ENCODE measurements around the gene ADCY9. TPM values are rescaled to one million over a fixed set of nuclear protein-coding genes. Genes with fewer than 3 reads are reported as not detected.

Gene ADCY9
- total RNA-seq, 2 donors from 2014 or later, result 18.6 to 18.7 TPM

DNA sequence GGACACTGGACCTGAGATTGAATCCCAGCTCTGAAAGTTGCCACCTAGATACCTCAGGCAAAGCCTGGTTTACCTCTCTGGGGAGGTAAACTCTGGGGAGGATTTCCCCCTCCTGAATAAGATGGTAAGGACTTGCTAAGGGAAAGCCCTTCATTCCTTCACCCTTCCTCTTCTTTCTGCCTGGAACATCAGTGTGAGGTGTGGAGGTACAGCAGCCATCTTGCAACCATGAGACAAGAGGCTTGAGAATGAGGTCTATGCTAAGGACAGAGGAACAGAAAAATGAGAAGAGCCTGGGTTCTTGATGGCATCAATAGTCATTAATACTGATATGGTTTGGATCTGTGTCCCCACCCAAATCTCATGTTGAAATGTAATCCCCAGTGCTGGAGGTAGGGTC, 23.7 kb upstream of the ADCY9 start:
- H3K4me1 Mint-ChIP-seq (ENCODE audit: low read depth), result peaks cover 6% of the 10 kb centered on the region
- no peak overlapping the region for H3K4me3 Mint-ChIP-seq
- ATAC-seq (replicated peaks in 1 of 2), result no peak
- no peak for DNase-seq
- no peak overlapping the region for H3K27ac Mint-ChIP-seq
- H3K27me3 Mint-ChIP-seq (ENCODE audit: low read depth), result peaks cover 22% of the 10 kb centered on the region
- peaks cover 0 to 2% of the 10 kb centered on the region in 2 donors for H3K9me3 Mint-ChIP-seq
- H3K36me3 Mint-ChIP-seq (ENCODE audit: insufficient read depth in 2 of 2), result no peaks in the 10 kb centered on the region

DNA sequence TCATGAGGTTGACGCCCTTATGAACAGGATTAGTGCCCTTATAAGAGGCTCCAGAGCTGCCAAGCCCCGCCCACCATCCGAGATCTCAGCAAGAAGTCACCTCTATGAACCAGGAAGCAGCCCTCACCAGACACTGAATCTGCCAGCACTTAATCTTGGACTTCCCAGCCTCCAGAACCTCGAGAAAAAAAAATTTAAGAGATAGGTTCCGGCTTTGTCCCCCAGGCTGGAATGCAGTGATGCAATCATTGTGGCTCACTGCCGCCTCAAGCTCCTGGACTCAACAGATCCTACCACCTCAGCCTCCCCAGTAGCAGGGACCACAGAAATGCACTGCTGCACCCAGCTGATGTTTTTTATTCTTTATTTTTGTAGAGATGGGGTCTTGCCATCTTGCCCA, 22.5 kb upstream of the ADCY9 start:
- no peak for ATAC-seq (replicated peaks in 1 of 2)
- H3K27ac Mint-ChIP-seq, result no peak overlapping the region

DNA sequence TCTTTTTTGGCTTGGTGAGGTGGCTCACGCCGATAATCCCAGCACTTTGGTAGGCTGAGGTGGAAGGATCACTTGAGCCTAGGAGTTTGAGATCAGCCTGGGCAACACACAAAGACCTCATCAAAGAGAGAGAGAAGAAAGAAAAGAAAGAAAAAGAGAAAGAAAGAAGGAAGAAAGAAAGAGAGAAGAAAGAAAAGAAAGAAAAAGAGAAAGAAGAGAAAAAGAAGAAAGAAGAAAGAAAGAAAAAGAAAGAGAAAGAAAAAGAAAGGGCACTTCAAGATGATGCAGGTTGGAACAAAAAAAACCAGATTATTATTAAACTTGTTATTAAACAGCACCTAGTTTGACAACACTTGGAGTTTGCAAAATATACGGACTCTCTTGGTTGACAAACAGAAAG, 21.2 kb upstream of the ADCY9 start:
- no peak overlapping the region for H3K27ac Mint-ChIP-seq
- H3K4me3 Mint-ChIP-seq, result no peak overlapping the region
- no peaks in the 10 kb centered on the region for H3K36me3 Mint-ChIP-seq (ENCODE audit: insufficient read depth in 2 of 2)
- peaks cover 22% of the 10 kb centered on the region for H3K27me3 Mint-ChIP-seq (ENCODE audit: low read depth)
- H3K9me3 Mint-ChIP-seq, result peaks cover 0 to 2% of the 10 kb centered on the region in 2 donors
- H3K4me1 Mint-ChIP-seq (ENCODE audit: low read depth), result peaks cover 6% of the 10 kb centered on the region
- ATAC-seq (replicated peaks in 1 of 2) (no peak), DNase-seq (no peak)

More for the DNA sequence above, 22.5 kb upstream of the ADCY9 start:
- H3K36me3 Mint-ChIP-seq (ENCODE audit: insufficient read depth in 2 of 2), result no peaks in the 10 kb centered on the region
- peaks cover 0 to 2% of the 10 kb centered on the region in 2 donors for H3K9me3 Mint-ChIP-seq
- DNase-seq, result no peak
- peaks cover 22% of the 10 kb centered on the region for H3K27me3 Mint-ChIP-seq (ENCODE audit: low read depth)
- no peak overlapping the region for H3K4me3 Mint-ChIP-seq
- H3K4me1 Mint-ChIP-seq (ENCODE audit: low read depth), result peaks cover 6% of the 10 kb centered on the region

DNA sequence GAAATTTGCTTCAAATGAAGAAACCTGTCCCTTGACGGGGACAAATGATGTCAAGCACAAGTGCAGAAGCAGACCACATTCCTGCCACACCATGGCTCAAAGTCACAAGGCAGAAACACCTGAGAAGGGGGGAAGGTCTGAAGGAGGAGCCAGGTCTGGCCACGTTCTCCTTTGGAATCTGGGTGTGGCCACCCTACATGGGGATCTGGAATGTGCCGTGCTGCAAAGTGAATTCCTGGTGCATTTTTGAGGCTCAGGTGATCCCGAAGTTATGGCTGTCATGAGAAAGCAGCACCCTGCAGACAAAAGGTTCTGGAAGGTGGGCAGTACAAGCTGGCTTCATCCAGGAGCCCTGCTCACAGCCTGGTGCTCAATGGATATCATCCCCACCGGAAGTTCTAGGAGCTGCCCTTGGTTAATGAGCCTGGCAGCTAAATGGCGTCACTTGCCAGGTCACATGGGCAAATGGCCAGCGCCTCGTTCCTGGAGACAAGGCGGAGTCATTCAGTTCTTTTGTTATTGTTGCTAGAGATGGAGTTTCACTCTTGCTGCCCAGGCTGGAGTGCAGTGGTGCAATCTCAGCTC, 20.1 kb upstream of the ADCY9 start:
- Mint-ChIP-seq H3K4me1 (ENCODE audit: low read depth) (peaks cover 6% of the 10 kb centered on the region), H3K27ac (no peak overlapping the region), H3K27me3 (ENCODE audit: low read depth) (peaks cover 22% of the 10 kb centered on the region), H3K9me3 (peaks cover 0 to 2% of the 10 kb centered on the region in 2 donors), H3K36me3 (ENCODE audit: insufficient read depth in 2 of 2) (no peaks in the 10 kb centered on the region), H3K4me3 (no peak overlapping the region)
- DNase-seq, result no peak
- no peak for ATAC-seq (replicated peaks in 1 of 2)

DNA sequence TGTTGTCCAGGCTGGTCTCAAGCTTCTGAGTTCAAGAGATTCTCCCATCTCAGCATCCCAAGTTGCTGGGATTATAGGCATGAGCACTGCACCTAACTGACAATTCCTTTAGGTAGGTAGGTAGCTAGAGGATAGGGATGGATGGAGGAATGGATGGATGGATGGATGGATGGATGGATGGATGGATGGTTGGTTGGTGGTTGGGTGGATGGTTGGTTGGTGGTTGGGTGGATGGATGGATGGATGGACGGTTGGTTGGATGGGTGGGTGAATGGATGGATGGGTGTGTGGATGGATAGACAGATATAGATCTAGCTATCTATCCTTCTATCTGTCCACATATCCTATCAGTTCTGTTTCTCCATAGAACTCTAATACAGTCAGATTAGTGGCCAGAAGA, 19.3 kb upstream of the ADCY9 start:
- peaks cover 0 to 2% of the 10 kb centered on the region in 2 donors for H3K9me3 Mint-ChIP-seq
- H3K27ac Mint-ChIP-seq, result no peak overlapping the region
- peaks cover 21% of the 10 kb centered on the region for H3K27me3 Mint-ChIP-seq (ENCODE audit: low read depth)
- no peak overlapping the region for H3K4me3 Mint-ChIP-seq
- peaks cover 1% of the 10 kb centered on the region for H3K4me1 Mint-ChIP-seq (ENCODE audit: low read depth)
- no peaks in the 10 kb centered on the region for H3K36me3 Mint-ChIP-seq (ENCODE audit: insufficient read depth in 2 of 2)
- DNase-seq (no peak), ATAC-seq (replicated peaks in 1 of 2) (no peak)

DNA sequence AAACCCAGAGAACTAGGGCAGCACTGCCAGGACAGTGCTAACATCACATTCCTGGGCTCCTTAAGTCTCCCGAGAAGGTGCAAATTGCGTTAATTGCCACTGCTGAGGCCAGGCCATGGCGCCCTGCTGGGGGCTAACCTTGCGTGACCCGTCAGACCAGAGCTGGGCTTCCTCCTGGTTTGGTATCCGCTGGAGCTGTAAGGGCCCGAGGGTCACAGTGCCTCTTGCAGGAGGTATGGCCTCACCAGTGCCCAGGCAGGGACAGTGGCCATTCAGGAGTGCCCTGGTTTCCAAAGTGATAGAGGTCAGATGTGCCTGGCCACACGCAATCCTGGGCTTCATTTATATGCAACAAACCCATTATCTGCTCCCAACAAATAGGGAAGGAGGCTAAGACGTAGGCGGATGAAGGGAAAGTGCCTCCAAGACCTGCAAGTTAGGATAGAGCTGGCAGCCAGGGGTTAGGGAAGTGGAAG, 17.7 kb upstream of the ADCY9 start:
- no peak for ATAC-seq (replicated peaks in 1 of 2)
- Mint-ChIP-seq H3K36me3 (ENCODE audit: insufficient read depth in 2 of 2) (no peaks in the 10 kb centered on the region), H3K4me1 (ENCODE audit: low read depth) (no peaks in the 10 kb centered on the region), H3K4me3 (no peak overlapping the region), H3K27ac (no peak overlapping the region), H3K27me3 (ENCODE audit: low read depth) (peaks cover 26% of the 10 kb centered on the region), H3K9me3 (no peaks in the 10 kb centered on the region)
- no peak for DNase-seq

DNA sequence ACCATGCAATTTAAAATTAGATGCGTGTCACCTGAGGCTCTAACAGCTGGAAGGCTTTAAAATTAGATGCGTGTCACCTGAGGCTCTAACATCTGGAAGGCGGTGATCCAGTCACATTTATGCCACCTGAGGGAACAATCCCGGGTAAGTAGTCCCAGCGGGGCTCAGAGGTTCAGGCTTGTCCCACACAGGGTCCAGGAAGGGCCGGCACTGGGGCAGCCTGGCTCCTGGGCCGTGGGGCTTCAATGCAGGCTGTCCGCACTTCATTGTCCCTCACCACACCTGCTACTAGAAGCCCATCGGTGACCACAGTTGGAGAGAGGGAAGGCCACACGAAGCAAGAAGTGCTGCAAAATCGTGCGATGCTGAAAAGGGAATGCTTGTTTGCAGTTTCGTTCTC, 15.4 kb upstream of the ADCY9 start:
- peaks cover 26% of the 10 kb centered on the region for H3K27me3 Mint-ChIP-seq (ENCODE audit: low read depth)
- DNase-seq (no peak), ATAC-seq (replicated peaks in 1 of 2) (no peak)
- no peaks in the 10 kb centered on the region for H3K36me3 Mint-ChIP-seq (ENCODE audit: insufficient read depth in 2 of 2)
- no peaks in the 10 kb centered on the region for H3K4me1 Mint-ChIP-seq (ENCODE audit: low read depth)
- H3K9me3 Mint-ChIP-seq, result no peaks in the 10 kb centered on the region
- no peak overlapping the region for H3K4me3 Mint-ChIP-seq
- H3K27ac Mint-ChIP-seq, result no peak overlapping the region

DNA sequence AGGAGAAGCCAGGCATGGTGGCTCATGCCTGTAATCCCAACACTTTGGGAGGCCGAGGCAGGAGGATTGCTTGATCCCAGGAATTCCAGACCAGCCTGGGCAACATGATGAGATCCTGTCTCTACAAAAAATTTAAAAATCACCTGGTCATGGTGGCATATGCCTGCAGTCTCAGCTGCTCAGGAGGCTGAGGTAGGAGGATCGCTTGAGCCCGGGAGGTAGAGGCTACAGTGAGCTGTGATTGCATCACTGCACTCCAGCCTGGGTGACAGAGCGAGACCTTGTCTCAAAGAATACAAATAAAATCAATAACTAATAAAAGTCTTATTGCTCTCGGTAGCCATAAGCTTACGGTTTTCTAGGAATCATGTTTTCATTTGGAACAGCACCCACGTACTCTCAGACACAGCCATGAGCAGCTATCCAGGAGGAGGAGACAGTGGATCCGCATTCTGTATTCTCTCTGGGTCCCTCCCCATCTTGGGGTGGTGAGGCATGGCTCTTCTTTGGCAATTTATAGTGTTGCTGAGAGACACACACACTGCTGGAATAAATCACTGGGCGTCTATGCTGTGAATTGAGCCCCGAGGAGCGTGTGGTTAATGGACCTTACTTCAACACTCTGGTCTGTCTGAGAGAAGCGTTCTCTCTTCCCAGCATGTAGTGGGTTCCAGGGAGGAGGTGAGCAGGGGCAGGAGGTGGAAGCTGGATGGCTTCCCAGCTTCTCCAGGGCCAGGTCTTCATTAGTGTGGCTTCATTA, 8.5 kb upstream of the ADCY9 start:
- peaks cover 21% of the 10 kb centered on the region for H3K27me3 Mint-ChIP-seq (ENCODE audit: low read depth)
- no peak overlapping the region for H3K4me3 Mint-ChIP-seq
- DNase-seq (no peak), ATAC-seq (replicated peaks in 1 of 2) (no peak)
- no peak overlapping the region for H3K27ac Mint-ChIP-seq
- no peaks in the 10 kb centered on the region for H3K36me3 Mint-ChIP-seq (ENCODE audit: insufficient read depth in 2 of 2)
- no peaks in the 10 kb centered on the region for H3K4me1 Mint-ChIP-seq (ENCODE audit: low read depth)
- H3K9me3 Mint-ChIP-seq, result no peaks in the 10 kb centered on the region

DNA sequence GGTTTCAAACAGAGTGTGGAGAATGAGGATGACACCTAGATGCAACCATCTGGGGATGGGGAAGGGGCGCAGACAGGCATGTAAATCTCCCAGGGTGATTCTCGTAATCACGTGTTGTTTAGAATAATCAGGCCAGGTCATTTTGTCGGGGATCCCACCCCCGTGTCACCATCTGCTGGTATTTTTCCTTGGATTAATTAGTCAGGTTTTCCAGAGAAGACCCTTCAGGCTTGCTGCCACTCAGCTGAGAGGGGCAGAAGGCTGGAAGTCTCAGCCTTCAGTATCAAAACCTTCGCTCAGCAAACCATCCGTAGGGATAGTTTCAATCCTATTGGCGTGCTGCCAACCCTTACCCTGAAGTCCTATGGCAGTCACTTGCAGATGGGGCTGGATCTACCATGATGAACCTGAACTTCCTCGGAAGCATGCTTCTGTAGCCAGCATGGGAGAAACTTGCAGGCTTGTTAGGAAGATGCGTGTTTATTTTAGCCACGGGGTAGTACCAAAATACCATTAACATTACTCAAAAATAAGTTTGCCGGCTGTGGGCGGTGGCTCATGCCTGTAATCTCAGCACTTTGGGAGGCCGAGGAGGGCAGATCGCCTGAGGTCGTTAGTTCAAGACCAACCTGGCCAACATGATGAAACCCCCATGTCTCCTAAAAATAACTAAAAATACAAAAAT, 7.5 kb upstream of the ADCY9 start:
- ATAC-seq (replicated peaks in 1 of 2) (no peak), DNase-seq (no peak)
- H3K4me3 Mint-ChIP-seq, result no peak overlapping the region
- H3K4me1 Mint-ChIP-seq (ENCODE audit: low read depth), result no peaks in the 10 kb centered on the region
- H3K9me3 Mint-ChIP-seq, result no peaks in the 10 kb centered on the region
- no peak overlapping the region for H3K27ac Mint-ChIP-seq
- H3K36me3 Mint-ChIP-seq (ENCODE audit: insufficient read depth in 2 of 2), result no peaks in the 10 kb centered on the region
- H3K27me3 Mint-ChIP-seq (ENCODE audit: low read depth), result peaks cover 13% of the 10 kb centered on the region

DNA sequence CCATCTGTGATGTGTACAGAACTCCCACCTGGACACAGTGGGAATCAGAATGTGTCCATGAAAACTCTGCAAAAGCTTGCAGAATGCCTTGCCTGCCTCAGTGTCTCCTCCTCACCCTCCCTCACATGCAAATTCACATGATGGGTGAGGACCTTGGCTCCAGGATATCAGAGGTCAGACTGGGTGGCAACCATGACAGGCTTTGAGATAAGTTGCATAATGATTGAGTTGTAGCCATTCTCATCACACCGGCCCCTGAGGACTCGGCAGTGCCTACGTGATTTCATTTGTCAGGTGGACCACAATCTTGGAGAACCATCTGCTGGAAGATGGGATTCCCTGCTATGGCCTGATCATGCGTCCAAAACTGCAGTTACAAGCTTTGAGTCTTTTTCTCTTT, 3.9 kb upstream of the ADCY9 start:
- Mint-ChIP-seq H3K27me3 (ENCODE audit: low read depth) (peaks cover 13% of the 10 kb centered on the region), H3K9me3 (no peaks in the 10 kb centered on the region), H3K4me1 (ENCODE audit: low read depth) (peaks cover 8% of the 10 kb centered on the region), H3K4me3 (no peak overlapping the region), H3K27ac (no peak overlapping the region), H3K36me3 (ENCODE audit: insufficient read depth in 2 of 2) (peaks cover 0 to 1% of the 10 kb centered on the region in 2 donors)
- DNase-seq (no peak), ATAC-seq (replicated peaks in 1 of 2) (no peak)

DNA sequence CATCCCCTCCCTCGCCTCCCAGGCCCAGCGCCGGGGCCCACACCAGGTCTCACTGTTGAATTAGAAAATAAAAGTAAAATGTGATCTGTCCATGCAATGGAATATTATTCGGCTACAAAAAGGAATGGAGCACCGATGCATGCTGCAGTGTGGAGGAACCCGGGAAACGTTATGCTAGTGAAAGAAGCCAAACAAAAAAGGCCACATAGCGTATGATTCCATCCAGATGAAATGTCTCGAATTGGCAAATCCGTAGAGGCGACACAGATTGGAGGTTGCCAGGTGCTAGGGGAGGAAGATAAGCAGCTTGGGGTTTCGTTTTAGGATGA, 972 bp upstream of the ADCY9 start:
- H3K9me3 Mint-ChIP-seq, result no peaks in the 10 kb centered on the region
- peak overlapping the region; percentile 86 to 92 for H3K4me3 Mint-ChIP-seq
- peaks cover 2 to 12% of the 10 kb centered on the region in 2 donors for H3K36me3 Mint-ChIP-seq (ENCODE audit: insufficient read depth in 2 of 2)
- ATAC-seq (replicated peaks in 1 of 2) (no peak), DNase-seq (no peak)
- H3K27ac Mint-ChIP-seq, result no peak overlapping the region
- H3K27me3 Mint-ChIP-seq (ENCODE audit: low read depth), result peaks cover 5% of the 10 kb centered on the region
- peaks cover 25% of the 10 kb centered on the region for H3K4me1 Mint-ChIP-seq (ENCODE audit: low read depth)

DNA sequence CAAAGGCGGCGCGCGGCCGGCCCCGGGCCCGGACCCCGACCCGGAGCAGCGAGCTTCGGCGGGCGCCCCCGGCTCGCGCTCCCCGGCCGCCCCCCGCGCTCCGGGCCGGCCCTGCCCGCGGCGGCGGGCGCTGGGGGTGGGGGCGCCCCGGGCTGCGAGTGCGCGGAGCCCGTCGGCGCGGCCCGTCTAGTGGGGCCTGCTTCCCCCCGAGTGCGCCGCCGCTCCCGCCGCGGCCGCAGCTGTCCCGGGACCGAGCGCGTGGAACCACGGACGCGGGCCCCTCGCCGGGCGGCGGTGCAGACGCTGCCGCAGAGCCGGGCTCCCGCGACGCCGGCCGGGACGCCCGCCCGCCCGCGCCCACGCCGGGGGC, 308 bp downstream of the ADCY9 start:
- peaks cover 5% of the 10 kb centered on the region for H3K27me3 Mint-ChIP-seq (ENCODE audit: low read depth)
- no peak overlapping the region for H3K27ac Mint-ChIP-seq
- peaks cover 2 to 12% of the 10 kb centered on the region in 2 donors for H3K36me3 Mint-ChIP-seq (ENCODE audit: insufficient read depth in 2 of 2)
- ATAC-seq (replicated peaks in 1 of 2) (peak in 1 of 2 donors; percentile 35), DNase-seq (no peak)
- H3K9me3 Mint-ChIP-seq, result no peaks in the 10 kb centered on the region
- H3K4me3 Mint-ChIP-seq, result peak overlapping the region; percentile 83 to 93
- H3K4me1 Mint-ChIP-seq (ENCODE audit: low read depth), result peaks cover 37% of the 10 kb centered on the region

DNA sequence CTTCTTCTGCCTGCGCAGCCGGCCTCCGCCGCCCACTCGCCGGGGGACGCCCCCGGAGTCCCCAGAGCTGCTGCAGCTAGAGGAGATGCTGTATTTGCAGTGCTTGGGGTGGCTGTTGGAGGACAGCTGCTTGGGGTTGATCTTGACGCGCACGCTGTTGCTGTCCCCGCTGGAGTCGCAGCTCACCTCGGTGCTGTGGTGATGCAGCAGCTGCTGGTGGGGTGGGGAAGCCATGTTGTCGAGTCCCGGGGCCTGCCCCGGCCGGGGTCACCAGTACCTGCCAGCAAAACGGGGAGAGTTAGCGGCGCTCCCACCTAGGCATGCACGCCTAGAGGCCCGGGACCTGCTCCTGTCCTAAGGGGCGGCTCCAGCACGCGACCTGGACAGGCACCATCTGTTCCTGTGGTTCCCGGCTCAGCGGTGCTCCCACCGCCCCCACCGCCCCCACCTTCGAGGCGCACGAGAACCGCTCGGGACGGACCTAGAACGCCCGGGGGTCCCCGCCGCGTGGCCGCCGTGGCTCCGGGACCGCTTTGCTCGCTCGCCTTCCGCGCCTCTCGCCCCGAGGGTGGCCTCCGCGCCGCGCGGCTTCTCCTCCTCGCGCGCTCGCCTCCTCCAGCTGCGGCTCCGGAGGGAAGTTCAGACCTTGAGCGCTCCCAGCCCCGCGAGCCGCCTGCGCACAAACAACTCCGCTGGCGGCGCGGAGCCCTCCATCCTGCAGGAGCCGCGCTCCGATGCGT, 863 bp downstream of the ADCY9 start:
- Mint-ChIP-seq H3K27me3 (ENCODE audit: low read depth) (no peaks in the 10 kb centered on the region), H3K4me1 (ENCODE audit: low read depth) (peaks cover 43% of the 10 kb centered on the region), H3K4me3 (peak overlapping the region; percentile 83 to 93), H3K36me3 (ENCODE audit: insufficient read depth in 2 of 2) (peaks cover 2 to 12% of the 10 kb centered on the region in 2 donors), H3K27ac (no peak overlapping the region), H3K9me3 (no peaks in the 10 kb centered on the region)
- ATAC-seq (replicated peaks in 1 of 2) (peak; percentile 51 to 53), DNase-seq (peak; percentile 52 to 60)

All from activated T-cell treated with anti-CD3 and anti-CD28 coated beads, Interleukin-2, amount 50 U/mL, for 72 hours (primary cell).